Measurements from ENCODE around the gene PLXNB1. TPM values are rescaled to one million over a fixed set of nuclear protein-coding genes. Genes with fewer than 3 reads are reported as not detected.
A peak's percentile ranks its signal among the peaks of the same experiment; 100 is the strongest.

PLXNB1 gene
- total and polyA plus RNA-seq, 4 donors, result 36.0 to 123 (median 86.1) TPM

DNA sequence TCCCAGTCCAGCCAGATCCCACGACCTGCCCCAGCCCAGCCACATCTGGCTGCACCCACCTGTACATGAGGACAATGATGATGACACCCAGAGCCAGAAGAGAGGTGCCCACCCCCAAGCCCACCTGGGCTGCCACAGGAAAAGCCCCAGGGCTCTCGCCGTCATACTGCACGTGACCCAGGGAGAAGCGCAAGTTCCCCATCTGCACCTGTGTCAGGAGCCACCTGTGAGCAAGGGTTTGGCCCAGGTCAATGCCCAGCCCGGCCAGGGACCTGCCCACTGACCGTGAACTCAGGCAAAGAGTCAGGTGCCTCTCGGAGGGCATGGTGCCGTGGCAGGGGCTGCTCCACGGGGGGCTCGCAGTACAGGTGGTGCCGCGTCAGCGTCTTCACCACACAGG lies 16.3 kb downstream of the PLXNB1 start:
- no peaks in the 10 kb centered on the region for H3K4me1 ChIP-seq (ENCODE audit: control insufficient read depth in 5 of 5, insufficient read depth in 5 of 5, low read length in 5 of 5)
- no peaks in the 10 kb centered on the region for H3K27me3 ChIP-seq (ENCODE audit: control insufficient read depth in 3 of 3, insufficient read depth in 3 of 3, low read length in 2 of 3)
- no peak overlapping the region for H3K9ac ChIP-seq (ENCODE audit: insufficient read depth in 1 of 2, low read length in 2 of 2)
- no peak overlapping the region for H3K4me3 ChIP-seq
- H3K9me3 ChIP-seq (ENCODE audit: control insufficient read depth in 4 of 4, insufficient read depth in 3 of 4, low read length in 3 of 4), result no peaks in the 10 kb centered on the region
- no peak overlapping the region for H3K27ac ChIP-seq (ENCODE audit: low read depth in 1 of 2, low read length in 1 of 2)
- no peak for TF ChIP-seq CTCF (IDR thresholded peaks at IDR 0.05; ENCODE audit: control extremely low read depth, extremely low read depth)
- DNase-seq, result peak in 1 of 3 donors; percentile 2
- 93 to 94% methylated on average over 13 to 14 of the region's 14 CpGs for WGBS, 2 donors
- peaks cover 10 to 77% (median 29%) of the 10 kb centered on the region in 4 donors for H3K36me3 ChIP-seq (ENCODE audit: control insufficient read depth in 4 of 4, insufficient read depth in 4 of 4, low read length in 4 of 4)
- no peak for ATAC-seq (ENCODE audit: insufficient read depth, low FRiP score)

DNA sequence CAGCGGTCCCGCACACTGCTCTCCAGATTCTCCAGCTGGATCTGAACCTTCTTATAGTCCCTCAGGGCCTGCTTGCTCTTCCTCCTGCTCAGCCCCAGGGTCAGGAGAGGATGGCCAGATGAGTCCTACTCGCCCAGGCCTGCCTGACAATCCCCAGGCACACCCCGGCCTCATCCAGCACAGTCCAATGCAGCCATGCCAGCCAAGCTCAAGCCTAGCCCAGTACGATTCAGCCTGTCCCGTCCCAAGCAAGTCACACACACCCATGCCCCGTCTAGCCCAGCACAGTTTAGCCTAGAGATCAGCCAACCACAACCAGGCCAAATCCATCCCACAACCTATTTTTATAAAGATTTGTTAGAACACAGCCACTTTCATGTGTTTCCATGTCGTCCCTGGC lies 16.8 kb downstream of the PLXNB1 start:
- no peaks in the 10 kb centered on the region for H3K9me3 ChIP-seq (ENCODE audit: control insufficient read depth in 4 of 4, insufficient read depth in 3 of 4, low read length in 3 of 4)
- no peak overlapping the region for H3K27ac ChIP-seq (ENCODE audit: low read depth in 1 of 2, low read length in 1 of 2)
- no peak for TF ChIP-seq CTCF (IDR thresholded peaks at IDR 0.05; ENCODE audit: control extremely low read depth, extremely low read depth)
- no peak overlapping the region for H3K4me3 ChIP-seq
- H3K4me1 ChIP-seq (ENCODE audit: control insufficient read depth in 5 of 5, insufficient read depth in 5 of 5, low read length in 5 of 5), result no peaks in the 10 kb centered on the region
- WGBS, 2 donors, result 91 to 95% methylated on average over 8 of the region's 8 CpGs
- DNase-seq, result peak in 1 of 3 donors; percentile 6
- H3K9ac ChIP-seq (ENCODE audit: insufficient read depth in 1 of 2, low read length in 2 of 2), result no peak overlapping the region
- ATAC-seq (ENCODE audit: insufficient read depth, low FRiP score), result no peak
- H3K36me3 ChIP-seq (ENCODE audit: control insufficient read depth in 4 of 4, insufficient read depth in 4 of 4, low read length in 4 of 4), result peaks cover 10 to 72% (median 31%) of the 10 kb centered on the region in 4 donors
- H3K27me3 ChIP-seq (ENCODE audit: control insufficient read depth in 3 of 3, insufficient read depth in 3 of 3, low read length in 2 of 3), result no peaks in the 10 kb centered on the region

DNA sequence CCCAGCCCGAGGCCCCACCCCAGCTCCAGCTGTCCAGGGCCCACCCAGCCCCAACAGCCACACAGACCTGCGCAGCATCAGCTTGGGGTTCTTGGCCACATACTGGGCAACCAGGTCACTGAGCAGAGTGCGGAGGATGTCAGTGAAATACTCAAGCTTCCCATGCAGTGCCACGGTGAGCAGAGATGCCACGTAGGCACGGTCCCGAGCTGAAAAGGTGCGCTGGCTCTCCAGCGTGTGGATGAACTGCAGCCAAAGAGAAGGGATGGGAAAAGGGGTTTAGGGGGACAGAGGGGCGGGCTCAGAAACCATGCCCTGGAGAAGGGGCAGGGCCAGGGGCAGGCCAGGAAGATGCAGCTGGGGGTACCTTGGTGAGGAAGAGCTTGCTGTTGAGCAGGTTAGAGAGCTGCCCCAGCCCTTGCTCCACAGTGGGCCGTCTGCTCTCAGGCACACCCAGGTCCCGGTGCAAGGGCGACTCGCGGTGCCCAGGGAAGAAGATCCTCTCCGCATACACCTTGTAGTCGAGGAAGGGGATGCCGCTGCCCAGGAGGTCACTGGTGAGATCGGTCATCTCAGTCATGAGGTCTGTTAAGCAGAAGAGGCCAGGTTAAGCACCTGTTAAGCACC lies 17.4 kb downstream of the PLXNB1 start:
- Histone ChIP-seq H3K27ac (ENCODE audit: low read depth in 1 of 2, low read length in 1 of 2) (no peak overlapping the region), H3K36me3 (ENCODE audit: control insufficient read depth in 4 of 4, insufficient read depth in 4 of 4, low read length in 4 of 4) (peaks cover 10 to 66% (median 31%) of the 10 kb centered on the region in 4 donors), H3K4me3 (no peak overlapping the region), H3K4me1 (ENCODE audit: control insufficient read depth in 5 of 5, insufficient read depth in 5 of 5, low read length in 5 of 5) (no peaks in the 10 kb centered on the region), H3K9me3 (ENCODE audit: control insufficient read depth in 4 of 4, insufficient read depth in 3 of 4, low read length in 3 of 4) (no peaks in the 10 kb centered on the region), H3K9ac (ENCODE audit: insufficient read depth in 1 of 2, low read length in 2 of 2) (no peak overlapping the region), H3K27me3 (ENCODE audit: control insufficient read depth in 3 of 3, insufficient read depth in 3 of 3, low read length in 2 of 3) (no peaks in the 10 kb centered on the region)
- DNase-seq (peak in 1 of 3 donors; percentile 4), ATAC-seq (ENCODE audit: insufficient read depth, low FRiP score) (no peak)
- no peak for TF ChIP-seq CTCF (IDR thresholded peaks at IDR 0.05; ENCODE audit: control extremely low read depth, extremely low read depth)
- 94 to 97% methylated on average over 19 of the region's 19 CpGs for WGBS, 2 donors
